NCI-H2227 treated with DMSO at 0.1 percent for 48 hours (cell line): ENCODE data around the gene SEPTIN2.
"Not testable (repeated sequence)": the region's sequence is repeated elsewhere in the genome, so short reads cannot be mapped to it uniquely, and the experiment has no call there.

Experiments
- DNase-seq: peaks from one replicate; lab custom pipeline; 2025; lab: John Stamatoyannopoulos, UW

SEPTIN2 gene

GRCh38 chr2:241315879-241316631 is at the start of gene SEPTIN2:
Gene SEPTIN2 (plus strand): TSS chr2:241315925. CDS start chr2:241324233, 8,308 bp downstream.
- peak; percentile 81 for DNase-seq

- no peak for DNase-seq
These were observed 48.3 kb upstream of the SEPTIN2 start for GRCh38 chr2:241267249-241268067.

- no peak for DNase-seq
These were observed 47.4 kb upstream of the SEPTIN2 start for GRCh38 chr2:241268306-241268705.

DNA sequence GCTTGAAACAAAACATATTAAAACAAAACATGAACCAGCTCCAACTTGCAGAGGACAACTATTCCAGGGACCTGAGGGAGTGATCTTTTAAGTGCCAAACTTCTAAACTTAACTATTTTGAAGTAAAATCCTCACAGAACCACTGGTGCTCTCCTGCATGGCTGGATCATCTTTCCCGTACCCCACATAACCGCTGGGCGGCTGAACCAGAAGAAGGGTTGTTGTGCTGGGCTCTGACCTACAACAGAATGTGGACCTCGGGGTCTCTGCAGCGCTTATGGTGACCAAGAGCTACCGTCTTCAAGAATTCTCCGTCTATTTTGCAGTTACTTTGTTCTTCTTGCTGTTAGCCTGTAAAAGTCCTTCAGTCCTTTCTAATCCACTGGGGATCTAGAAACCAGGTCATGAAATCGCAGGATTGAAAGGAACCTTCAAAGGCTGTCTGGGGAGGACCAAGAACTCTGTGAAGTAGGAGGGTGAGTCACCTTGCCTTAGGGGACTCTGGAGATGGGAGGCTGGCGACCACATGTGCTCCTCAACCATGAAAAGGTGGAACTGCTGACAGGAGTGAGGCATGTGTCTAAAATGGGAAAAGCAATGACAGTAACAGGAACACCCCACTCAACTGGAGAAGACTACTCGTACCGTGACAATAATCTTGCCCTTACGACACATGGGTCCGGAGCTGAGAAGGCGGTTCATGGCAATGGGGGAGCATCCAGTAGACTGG is 46.8 kb upstream of the SEPTIN2 start:
- no peak for DNase-seq

DNA sequence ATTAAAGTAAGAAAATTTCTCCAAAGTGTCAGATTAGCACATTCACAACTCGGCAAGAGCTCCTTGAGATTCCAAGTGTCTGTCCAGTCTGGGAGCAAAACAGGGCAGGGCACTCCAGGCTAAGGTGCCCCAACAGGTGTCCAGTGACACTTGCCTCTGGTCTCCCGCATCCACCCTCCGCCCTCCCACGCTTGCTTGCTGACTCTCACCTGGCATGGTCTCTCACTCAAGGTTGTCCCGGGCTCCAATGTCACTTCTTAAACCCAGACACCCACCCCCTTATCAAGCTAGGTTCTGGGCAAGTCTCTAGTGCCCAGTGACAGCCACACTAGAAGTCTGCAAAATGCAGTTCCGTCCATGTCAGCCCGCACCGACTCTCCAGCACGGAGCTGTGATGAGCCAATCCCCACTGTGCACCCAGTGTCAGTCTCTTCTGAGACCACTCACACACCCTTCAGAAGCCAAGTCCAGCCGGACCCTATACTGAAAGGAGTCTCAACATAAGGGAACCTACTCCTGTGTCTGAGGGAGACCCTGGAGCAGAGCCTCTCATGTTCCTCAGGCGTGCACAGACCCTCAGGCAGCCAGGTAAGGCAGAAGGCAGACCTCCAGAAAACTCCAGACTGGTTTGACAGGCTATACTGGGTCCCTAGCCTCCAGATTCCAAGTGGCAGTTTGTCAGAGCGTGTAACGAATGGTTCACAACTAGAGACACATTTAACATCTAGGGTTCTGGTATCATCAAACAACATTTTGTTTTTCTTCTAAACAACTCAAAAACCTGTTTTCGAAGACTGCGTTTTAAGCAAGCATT is 45.8 kb upstream of the SEPTIN2 start:
- DNase-seq: no peak

DNA sequence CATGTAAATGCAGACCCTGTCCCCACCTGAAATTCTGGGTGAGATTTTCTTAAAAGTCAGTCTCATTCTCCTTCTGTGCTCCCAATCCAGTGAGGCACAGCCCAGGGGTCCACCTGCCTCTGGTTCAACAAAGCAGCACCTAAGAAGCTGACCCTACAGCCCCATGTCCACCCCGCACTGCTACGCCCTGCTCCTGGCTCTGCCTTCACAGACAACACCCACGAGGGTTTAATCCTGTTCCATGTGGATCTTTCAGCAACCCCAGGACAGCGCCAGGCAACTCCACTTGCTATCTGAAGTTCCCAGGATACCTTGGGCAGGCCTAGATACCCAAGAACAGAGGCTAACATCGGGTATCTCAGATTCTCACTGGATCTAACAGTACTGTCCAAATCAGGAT is 45.2 kb upstream of the SEPTIN2 start:
- DNase-seq: no peak

DNA sequence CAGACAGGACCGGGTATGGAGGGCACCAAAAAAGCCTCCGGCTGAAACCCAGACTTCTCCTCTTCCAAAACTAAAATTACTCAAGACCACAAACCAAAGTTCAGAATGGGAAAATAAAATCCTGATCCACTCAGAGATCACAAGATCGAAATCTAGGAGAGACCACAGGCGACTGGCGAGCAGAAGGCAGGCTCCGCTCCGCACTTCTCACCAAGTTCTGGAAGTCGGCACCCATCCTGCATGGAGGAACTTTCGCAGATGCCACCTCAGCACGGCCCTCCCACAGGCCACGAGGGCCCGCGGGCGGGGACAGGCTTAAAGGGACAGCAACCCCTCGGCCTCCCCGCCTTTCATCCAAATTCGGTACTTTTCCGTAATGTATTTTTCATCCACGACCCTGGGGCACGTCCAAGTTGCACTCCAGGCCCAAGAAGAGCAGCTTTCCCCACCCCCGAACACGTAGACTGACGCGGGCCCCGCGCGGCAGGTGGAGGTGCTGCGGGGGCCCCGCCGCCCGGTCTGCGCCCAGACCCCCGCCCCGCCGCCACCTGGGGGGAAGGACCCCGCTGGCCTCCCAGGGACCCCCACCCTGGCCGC is 43.9 kb upstream of the SEPTIN2 start:
- no peak for DNase-seq

- peak; percentile 22 for DNase-seq
These were observed 43.2 kb upstream of the SEPTIN2 start for GRCh38 chr2:241272303-241273209.

DNA sequence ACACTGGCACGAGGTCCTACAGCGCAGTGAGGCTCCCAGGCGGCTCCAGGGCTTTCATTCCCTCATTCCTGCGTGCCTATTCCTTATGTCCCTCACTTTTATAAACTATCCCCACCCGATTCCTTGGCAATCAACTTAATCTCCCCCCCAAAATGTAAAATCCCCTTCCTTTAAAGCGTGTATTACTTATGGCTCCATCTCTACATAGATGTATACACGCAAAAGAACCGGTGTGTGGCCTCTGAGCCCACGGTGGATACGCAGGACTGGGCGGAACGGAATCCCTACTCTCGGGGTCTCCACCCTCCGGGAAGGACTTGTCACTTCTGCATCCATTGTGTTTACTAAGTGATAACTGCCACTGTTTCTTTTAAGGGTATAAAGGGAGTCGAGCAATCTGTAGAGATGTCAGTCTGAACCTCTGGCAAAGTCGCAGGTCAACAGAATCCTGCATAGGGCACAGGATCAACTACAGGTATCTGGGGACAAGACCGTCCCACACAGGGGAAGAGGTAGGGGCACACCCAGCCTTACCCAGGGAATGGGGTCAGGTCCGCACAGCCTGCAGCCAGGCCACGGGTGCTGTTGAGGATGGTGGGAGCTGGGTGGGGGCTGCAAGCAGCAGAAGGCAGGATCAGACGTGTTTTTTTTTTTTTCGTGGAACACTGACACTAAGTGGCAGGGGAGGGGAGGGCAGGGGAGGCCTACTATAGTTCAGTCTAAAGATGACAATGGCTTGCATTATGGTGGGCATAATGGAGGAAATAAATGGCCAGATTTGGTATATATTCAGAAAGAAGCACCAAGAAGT is 42.3 kb upstream of the SEPTIN2 start:
- DNase-seq: no peak

GRCh38 chr2:241274127-241274526 is 41.6 kb upstream of the SEPTIN2 start:
- no peak for DNase-seq

- no peak for DNase-seq
These were observed 40.2 kb upstream of the SEPTIN2 start for GRCh38 chr2:241275504-241275903.

DNA sequence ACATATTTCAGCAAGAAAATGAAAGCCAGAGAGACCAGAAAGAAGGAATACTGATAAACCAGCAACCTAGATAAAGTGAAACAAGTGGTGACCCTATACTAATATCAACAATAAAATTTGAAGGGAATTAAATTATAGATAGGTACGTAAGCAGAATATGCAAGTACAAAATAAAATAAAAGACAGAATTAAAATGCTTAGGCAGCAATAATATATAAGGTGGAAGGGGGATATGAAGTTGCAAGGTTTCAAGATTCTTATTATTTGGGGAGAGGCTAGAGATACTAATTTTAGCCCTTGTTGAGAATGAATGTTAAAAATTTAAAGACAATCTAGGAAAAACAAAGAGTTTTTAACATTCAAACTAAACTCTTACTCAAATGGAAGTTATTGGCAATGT is 39.8 kb upstream of the SEPTIN2 start:
- DNase-seq: no peak

- DNase-seq: not testable (repeated sequence)
These were observed 37.4 kb upstream of the SEPTIN2 start for GRCh38 chr2:241278306-241278705.

DNA sequence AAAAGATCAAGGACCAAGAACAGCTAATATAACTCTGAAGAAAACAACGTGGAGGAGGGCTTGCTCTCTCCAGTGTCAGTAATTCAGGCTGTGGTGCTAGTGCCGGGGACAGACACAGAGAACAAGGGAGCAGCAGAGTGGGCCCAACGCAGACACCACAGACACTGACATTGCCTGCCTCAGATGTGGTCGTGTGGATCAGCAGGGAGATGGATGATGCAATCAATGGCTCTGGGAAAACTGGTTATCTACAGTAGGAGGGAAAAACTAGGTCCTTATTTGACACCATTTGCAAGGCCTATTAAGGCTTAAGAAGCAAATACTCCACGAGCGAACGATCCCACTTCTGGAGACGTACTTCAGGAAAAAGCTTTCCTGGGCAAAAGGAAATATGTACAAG is 36.3 kb upstream of the SEPTIN2 start:
- no peak for DNase-seq

DNA sequence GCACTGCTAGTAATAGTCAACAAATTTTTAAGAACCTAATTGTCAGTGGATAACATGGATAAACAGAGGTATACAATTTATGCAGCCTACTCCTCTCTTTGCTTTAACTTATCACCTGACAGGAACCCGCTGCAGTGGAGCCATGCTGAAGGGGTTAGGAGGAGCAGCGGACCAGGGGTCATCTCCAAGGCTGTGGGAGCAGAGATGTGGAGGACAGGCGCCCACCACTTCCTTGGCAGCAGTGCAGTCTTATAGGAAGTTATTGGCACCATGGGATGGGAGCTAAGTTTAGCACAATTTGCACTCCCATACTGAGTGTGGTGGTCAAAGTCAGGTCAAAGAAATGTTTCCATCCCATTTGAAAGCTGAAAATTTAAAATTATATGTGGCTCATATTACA is 35.9 kb upstream of the SEPTIN2 start:
- no peak for DNase-seq

GRCh38 chr2:241280291-241280690 is 35.4 kb upstream of the SEPTIN2 start:
- no peak for DNase-seq

DNA sequence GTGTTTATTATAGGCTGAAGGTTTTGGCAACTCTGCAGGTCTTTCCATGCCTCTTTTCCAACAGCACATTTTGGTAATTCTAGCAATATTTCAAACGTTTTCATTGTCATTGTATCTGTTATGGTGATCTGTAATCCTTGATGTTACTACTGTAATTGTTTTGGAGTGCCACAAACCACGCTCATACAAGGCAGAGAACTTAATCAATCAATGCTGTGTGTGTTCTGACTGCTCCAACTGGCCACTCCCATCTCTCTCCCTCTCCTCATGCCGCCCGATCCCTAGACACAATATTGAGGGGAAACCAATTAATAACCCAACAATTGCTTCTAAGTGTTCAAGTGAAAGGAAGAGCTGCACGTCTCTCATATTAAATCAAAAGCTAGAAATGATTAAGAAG is 33.2 kb upstream of the SEPTIN2 start:
- no peak for DNase-seq

DNA sequence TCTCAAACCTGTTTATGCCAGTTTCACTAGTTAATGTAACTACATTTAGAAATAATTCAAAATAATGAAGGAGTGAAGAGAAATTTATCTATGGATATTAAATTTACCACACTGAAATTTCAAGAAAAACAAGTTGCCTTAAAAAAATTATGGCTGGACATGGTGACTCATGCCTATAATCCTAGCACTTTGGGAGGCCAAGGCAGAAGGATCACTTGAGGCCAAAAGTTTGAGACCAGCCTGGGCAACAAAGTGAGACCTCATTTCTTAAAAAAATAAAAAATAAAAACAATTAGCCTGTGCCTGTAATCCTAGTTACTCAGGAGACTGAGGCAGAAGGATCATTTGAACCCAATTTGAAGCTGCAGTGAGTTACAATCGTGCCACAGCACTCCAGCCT is 30.1 kb upstream of the SEPTIN2 start:
- no peak for DNase-seq

DNA sequence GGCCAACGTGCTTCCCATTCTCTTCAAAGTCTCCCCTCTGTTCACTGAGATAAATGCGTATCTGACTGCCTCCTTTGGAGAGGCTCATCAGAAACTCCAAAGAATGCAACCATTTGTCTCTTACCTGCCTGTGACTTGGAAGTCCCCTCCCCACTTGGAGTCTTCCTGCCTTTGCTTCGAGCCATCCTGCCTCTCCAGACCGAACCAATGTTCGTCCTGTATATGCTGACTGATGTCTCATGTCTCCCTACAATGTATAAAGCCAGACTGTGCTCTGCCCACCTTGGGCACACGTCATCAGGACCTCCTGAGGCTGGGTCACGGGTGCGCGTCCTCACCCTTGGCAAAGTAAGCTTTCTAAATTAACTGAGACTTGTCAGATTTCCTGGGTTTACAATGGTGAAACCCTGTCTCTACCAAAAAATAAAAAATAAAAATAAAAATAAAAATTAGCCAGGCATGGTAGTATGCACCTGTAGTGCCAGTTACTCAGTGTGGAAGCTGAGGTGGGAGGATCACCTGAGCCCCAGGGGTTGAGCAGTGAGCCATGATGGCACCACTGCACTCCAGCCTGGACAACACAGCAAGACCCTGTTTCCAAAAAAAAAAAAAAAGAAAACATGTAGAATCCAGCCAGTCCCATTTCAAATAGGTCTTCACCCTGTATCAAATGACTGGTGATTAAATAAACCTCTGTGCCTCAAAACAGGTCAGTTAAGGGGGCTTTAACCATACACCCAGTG is 29.2 kb upstream of the SEPTIN2 start:
- no peak for DNase-seq
